ENCODE measurements around the gene GSE1. TPM values are rescaled to one million over a fixed set of nuclear protein-coding genes. Genes with fewer than 3 reads are reported as not detected.

GSE1 gene
- total and polyA plus RNA-seq, 11 donors, result 18.1 to 48.4 (median 37.1) TPM

- TF ChIP-seq CTCF (IDR thresholded peaks at IDR 0.05), result no peak
- TF ChIP-seq POLR2A (IDR thresholded peaks at IDR 0.05), result no peak
- no peak overlapping the region for H3K4me3 ChIP-seq
- H3K4me1 ChIP-seq, result peaks cover 0 to 34% (median 17%) of the 10 kb centered on the region in 12 donors
- intact Hi-C loops (cut with DNase I), result no loop called here
- H3K9me3 ChIP-seq, result no peaks in the 10 kb centered on the region
- H3K27ac ChIP-seq, result peak overlapping the region in 3 of 12 donors; percentile 5 to 90 (median 34)
- ATAC-seq (peak in 3 of 4 donors; percentile 3 to 19 (median 6)), DNase-seq (peak in 1 of 5 donors; percentile 43)
- WGBS, 4 donors, result 66 to 71% (median 69%) methylated on average over 10 to 27 of the region's 27 CpGs
- peaks cover 0 to 51% (median 27%) of the 10 kb centered on the region in 9 donors for H3K36me3 ChIP-seq
- H3K27me3 ChIP-seq, result no peaks in the 10 kb centered on the region
Measured at GRCh38 chr16:85651629-85652430, 38.7 kb downstream of the GSE1 start.

DNA sequence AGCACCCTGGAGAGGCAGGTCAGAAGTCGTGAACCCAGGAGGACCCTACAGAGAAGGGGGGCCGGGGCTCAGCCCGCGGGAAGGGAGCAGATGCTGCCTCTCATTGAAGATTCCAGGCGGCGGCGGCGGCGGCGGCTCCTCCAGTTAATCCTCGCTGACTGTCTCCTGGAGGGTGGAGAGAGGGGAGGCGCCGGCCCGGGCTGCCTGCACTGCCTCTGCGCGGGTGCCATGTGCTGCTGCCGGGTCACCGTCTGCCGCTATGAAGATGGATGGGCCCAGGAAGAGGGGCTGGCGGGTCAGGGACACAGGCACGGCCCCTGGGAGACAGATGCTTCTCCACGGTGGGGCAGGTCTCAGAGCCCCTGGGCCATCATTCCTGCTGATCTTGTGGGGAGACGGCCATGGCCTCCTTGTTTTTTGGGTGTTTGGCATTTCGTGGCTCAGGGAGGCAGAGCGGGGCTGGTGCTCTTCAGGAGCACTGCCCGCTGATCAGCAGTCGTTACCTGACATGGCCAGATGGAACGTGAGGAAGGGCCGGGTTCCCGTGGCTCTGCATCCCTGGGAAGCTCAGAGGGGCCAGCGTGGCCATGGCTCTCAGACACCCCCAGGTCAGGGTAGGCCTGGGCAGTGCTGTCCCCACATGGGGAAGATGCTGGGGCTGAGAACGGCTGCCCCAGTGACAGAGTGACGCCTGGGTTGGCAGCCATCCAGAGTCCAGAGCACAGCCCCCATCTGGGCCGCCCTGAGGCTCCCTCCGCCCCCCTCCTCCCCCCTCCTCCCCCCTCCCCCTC is 39.5 kb downstream of the GSE1 start:
- peak overlapping the region in 6 of 12 donors; percentile 5 to 90 (median 36) for H3K27ac ChIP-seq
- H3K36me3 ChIP-seq, result peaks cover 0 to 58% (median 35%) of the 10 kb centered on the region in 9 donors
- H3K4me3 ChIP-seq, result no peak overlapping the region
- TF ChIP-seq POLR2A (IDR thresholded peaks at IDR 0.05) (no peak), CTCF (IDR thresholded peaks at IDR 0.05) (no peak)
- H3K4me1 ChIP-seq, result peaks cover 0 to 34% (median 17%) of the 10 kb centered on the region in 12 donors
- no peaks in the 10 kb centered on the region for H3K27me3 ChIP-seq
- H3K9me3 ChIP-seq, result no peaks in the 10 kb centered on the region
- DNase-seq, result peak in 4 of 5 donors; percentile 53 to 80 (median 60)
- peak in 3 of 4 donors; percentile 20 to 50 (median 38) for ATAC-seq
- WGBS, 4 donors, result 56 to 62% (median 58%) methylated on average over 24 to 35 of the region's 35 CpGs
- intact Hi-C loops (cut with DNase I), result no loop called here

DNA sequence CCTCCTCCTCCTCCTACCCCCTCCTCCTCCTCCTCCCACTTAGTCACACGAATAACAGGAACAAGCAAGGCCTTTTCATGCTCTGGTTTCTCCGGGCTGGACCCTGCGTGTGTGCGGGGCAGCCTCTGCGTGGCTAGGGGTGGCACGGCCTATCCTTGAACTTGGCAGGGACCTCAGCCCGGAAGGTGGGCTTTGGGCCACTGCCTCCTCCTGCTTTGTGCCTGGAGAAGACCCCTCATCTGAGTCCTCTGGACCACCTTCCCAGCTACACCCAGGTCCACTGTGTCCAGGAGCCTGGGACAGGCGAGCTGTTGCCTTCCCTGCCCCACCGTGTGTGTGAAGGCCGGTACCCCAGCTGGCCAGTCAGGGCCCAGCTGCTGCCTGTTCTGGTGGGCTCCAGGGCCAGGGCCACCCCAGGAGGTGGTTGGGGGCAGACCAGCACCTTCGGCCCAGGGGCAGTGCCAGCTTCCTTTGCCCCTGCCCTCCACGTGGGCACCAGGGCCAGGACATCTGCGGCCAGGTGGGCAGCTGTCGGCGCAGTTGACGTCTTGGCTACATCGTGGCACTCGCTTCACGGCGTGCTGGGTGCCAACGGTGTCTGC is 40.3 kb downstream of the GSE1 start:
- TF ChIP-seq POLR2A (IDR thresholded peaks at IDR 0.05) (no peak), CTCF (IDR thresholded peaks at IDR 0.05) (no peak)
- intact Hi-C loops (cut with DNase I), result no loop called here
- Histone ChIP-seq H3K9me3 (no peaks in the 10 kb centered on the region), H3K27me3 (no peaks in the 10 kb centered on the region), H3K36me3 (peaks cover 0 to 66% (median 43%) of the 10 kb centered on the region in 9 donors), H3K4me1 (peaks cover 0 to 34% (median 17%) of the 10 kb centered on the region in 12 donors), H3K27ac (peak overlapping the region in 3 of 12 donors; percentile 25 to 90 (median 62)), H3K4me3 (no peak overlapping the region)
- no peak for ATAC-seq
- WGBS, 4 donors, result 66 to 86% (median 83%) methylated on average over 10 to 21 of the region's 21 CpGs
- peak in 1 of 5 donors; percentile 54 for DNase-seq
